ENCODE measurements around the gene UNC119B.

Gene UNC119B

GRCh38 chr12:120767071-120768024, 57.1 kb downstream of the UNC119B start:
- no peak for DNase-seq (ENCODE audit: low read depth)

GRCh38 chr12:120771097-120771496, 60.8 kb downstream of the UNC119B start:
- DNase-seq (ENCODE audit: low read depth), result no peak
